PC-9 (cell line): ENCODE data around the gene FOXK1. TPM values are rescaled to one million over a fixed set of nuclear protein-coding genes. Genes with fewer than 3 reads are reported as not detected.

Experiments
- BruUV-seq: library from RNA; stranded (reverse); fragments of 400-500 nt; replicated peaks from 2 replicates; lab custom pipeline; 2021; lab: Mats Ljungman, UMichigan
- CTCF ChIA-PET: fragments of 300-600 bp; sonication (Branson Sonifier 250); formaldehyde crosslinking; loops from one replicate; lab custom pipeline; 2022; ENCODE audit warnings: antibody characterized with exemption; lab: Charles Lee
- POLR2A ChIA-PET: fragments of 300-600 bp; sonication (Branson Sonifier 250); formaldehyde crosslinking; loops from one replicate; lab custom pipeline; 2022; ENCODE audit warnings: antibody characterized with exemption; ENCODE audit not compliant: unreplicated experiment; lab: Charles Lee
- DNase-seq, 2 experiments: peaks; one replicate each; pipeline versions ENCODE4 v3.0.0 to v3.0.0-alpha.2; 2015 to 2022; ENCODE audit warnings: mixed read lengths in 1 of 2
- H2AFZ ChIP-seq: fragments of 200-600 bp; sonication (generic); 2 replicates; pipeline ENCODE4 v1.8.1; 2017; ENCODE audit warnings: antibody characterized with exemption
- H3F3A ChIP-seq: fragments of 200-600 bp; sonication (generic); 2 replicates; pipeline ENCODE4 v1.8.1; 2017; ENCODE audit warnings: antibody characterized with exemption, mild to moderate bottlenecking, low read depth; ENCODE audit not compliant: insufficient read depth
- H3K27ac ChIP-seq: fragments of 200-600 bp; sonication (generic); 2 replicates; pipeline ENCODE4 v1.6.1; 2016; ENCODE audit warnings: mixed run types
- H3K27me3 ChIP-seq: fragments of 200-600 bp; sonication (generic); 2 replicates; pipeline ENCODE4 v1.6.1; 2016; ENCODE audit warnings: low read depth, mixed run types; ENCODE audit not compliant: insufficient read depth
- H3K36me3 ChIP-seq: fragments of 200-600 bp; sonication (generic); 2 replicates; pipeline ENCODE4 v1.6.1; 2016; ENCODE audit warnings: low read depth, mixed run types
- H3K4me1 ChIP-seq: fragments of 200-600 bp; sonication (generic); replicated peaks from 2 replicates; pipeline ENCODE4 v1.6.1; 2016; ENCODE audit warnings: mixed run types; ENCODE audit not compliant: insufficient read depth
- H3K4me2 ChIP-seq: fragments of 200-600 bp; sonication (generic); 2 replicates; pipeline ENCODE4 v1.6.1; 2017; ENCODE audit warnings: mixed run types
- H3K4me3 ChIP-seq: fragments of 200-600 bp; sonication (generic); 2 replicates; pipeline ENCODE4 v1.6.1; 2016; ENCODE audit warnings: mixed run types
- H3K79me2 ChIP-seq: fragments of 200-600 bp; sonication (generic); 2 replicates; pipeline ENCODE4 v1.6.1; 2017; ENCODE audit warnings: low read depth, mixed run types
- H3K9me2 ChIP-seq: fragments of 200-600 bp; sonication (generic); 2 replicates; pipeline ENCODE4 v1.8.1; 2017; ENCODE audit warnings: mild to moderate bottlenecking; ENCODE audit not compliant: insufficient read depth
- H3K9me3 ChIP-seq: fragments of 200-600 bp; sonication (generic); 2 replicates; pipeline ENCODE4 v1.8.1; 2016; ENCODE audit warnings: low read depth; ENCODE audit not compliant: insufficient read depth
- H4K20me1 ChIP-seq: fragments of 200-600 bp; sonication (generic); 2 replicates; pipeline ENCODE4 v1.8.1; 2017; ENCODE audit not compliant: insufficient read depth
- CTCF ChIP-seq: fragments of 200-600 bp; sonication (generic); conservative IDR thresholded peaks from 2 replicates; pipeline ENCODE4 v1.6.1; 2017; ENCODE audit warnings: mixed run types, antibody characterized with exemption, mild to moderate bottlenecking, moderate library complexity
- EZH2 ChIP-seq: fragments of 200-600 bp; sonication (generic); IDR thresholded peaks from 2 replicates; pipeline ENCODE4 v1.8.0; 2017; ENCODE audit warnings: antibody characterized with exemption, low read depth
- intact Hi-C: fragments of 100-400 bp; cut with micrococcal nuclease; formaldehyde crosslinking; loops from one replicate; pipeline ENCODE4 v1.10.0; 2022; ENCODE audit not compliant: unreplicated experiment
- total RNA-seq: library from RNA; stranded (reverse); gene quantifications from 2 replicates; pipeline ENCODE4 v1.2.3, GENCODE V29; 2021

FOXK1 gene
- total RNA-seq, 1 experiment from 2014 or later = 68.1 TPM

DNA sequence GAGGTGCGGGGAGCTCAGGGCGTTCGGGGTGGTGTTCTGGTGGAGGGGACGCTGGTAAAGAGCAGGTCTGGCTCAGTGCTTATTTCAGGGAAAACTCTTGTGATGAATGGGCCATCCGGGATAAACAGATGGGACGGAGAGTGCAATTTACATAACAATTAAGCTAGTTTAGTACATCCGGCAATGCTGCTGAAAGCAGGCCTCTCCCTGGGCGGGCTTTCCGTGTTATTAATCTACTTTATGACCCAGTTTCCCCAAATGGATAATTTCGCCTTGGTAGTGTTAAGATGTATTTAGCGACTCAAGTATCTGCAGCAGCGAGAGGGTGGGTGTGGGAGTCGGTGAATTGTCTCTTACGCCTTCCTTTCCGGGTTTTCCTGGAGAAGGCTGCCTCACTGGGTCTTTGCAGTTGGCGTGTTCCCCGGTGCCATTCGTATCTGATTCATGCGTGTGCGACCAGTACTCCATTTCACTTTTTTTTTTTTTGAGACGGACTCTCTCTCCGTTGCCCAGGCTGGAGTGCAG lies 25.2 kb downstream of the FOXK1 start:
- no peak for DNase-seq
- peaks cover 3% of the 10 kb centered on the region for H3F3A ChIP-seq
- no peak overlapping the region for H3K4me3 ChIP-seq
- no peaks in the 10 kb centered on the region for H3K9me3 ChIP-seq
- intact Hi-C loops = no loop called here
- POLR2A ChIA-PET = no interaction called here
- no peaks in the 10 kb centered on the region for H3K9me2 ChIP-seq
- H3K4me2 ChIP-seq = no peak overlapping the region
- no peak for TF ChIP-seq EZH2
- TF ChIP-seq CTCF = no peak
- H3K4me1 ChIP-seq = peaks cover 3% of the 10 kb centered on the region
- H3K36me3 ChIP-seq = no peaks in the 10 kb centered on the region
- no peaks in the 10 kb centered on the region for H3K27me3 ChIP-seq
- no peak overlapping the region for H2AFZ ChIP-seq
- peaks cover 95% of the 10 kb centered on the region for H3K79me2 ChIP-seq
- no TSS peak for BruUV-seq
- CTCF ChIA-PET = no interaction called here
- peaks cover 95% of the 10 kb centered on the region for H4K20me1 ChIP-seq
- H3K27ac ChIP-seq = no peak overlapping the region

DNA sequence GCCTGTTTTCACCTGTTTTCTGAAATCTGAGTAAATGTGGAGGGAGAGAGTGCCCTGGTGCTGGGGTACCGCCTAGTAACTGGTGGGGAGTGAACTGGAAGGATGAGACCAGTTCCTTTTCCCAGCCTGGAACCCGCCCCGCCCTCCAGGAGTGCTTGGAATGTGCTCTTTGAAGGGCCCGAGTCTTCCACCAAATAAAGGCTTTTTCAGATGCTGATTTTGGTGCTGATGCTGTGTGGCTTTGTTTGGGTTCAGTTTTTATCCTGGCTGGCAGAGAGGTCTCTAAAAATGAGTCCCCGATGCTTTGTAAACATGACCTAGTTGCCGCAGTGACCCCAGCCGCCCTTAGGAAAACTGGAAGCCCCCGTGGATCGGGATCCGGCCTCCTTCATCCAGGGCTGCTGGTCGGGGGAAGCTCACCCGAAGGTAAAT lies 25.9 kb downstream of the FOXK1 start:
- no peaks in the 10 kb centered on the region for H3K36me3 ChIP-seq
- peaks cover 6% of the 10 kb centered on the region for H3F3A ChIP-seq
- BruUV-seq = no TSS peak
- H4K20me1 ChIP-seq = peaks cover 95% of the 10 kb centered on the region
- peaks cover 95% of the 10 kb centered on the region for H3K79me2 ChIP-seq
- no peak overlapping the region for H2AFZ ChIP-seq
- peaks cover 11% of the 10 kb centered on the region for H3K4me1 ChIP-seq
- H3K9me3 ChIP-seq = no peaks in the 10 kb centered on the region
- POLR2A ChIA-PET = no interaction called here
- CTCF ChIA-PET = no interaction called here
- no peak overlapping the region for H3K4me2 ChIP-seq
- no peaks in the 10 kb centered on the region for H3K27me3 ChIP-seq
- TF ChIP-seq EZH2 (no peak), CTCF (no peak)
- no peak overlapping the region for H3K4me3 ChIP-seq
- intact Hi-C loops = no loop called here
- no peak overlapping the region for H3K27ac ChIP-seq
- H3K9me2 ChIP-seq = no peaks in the 10 kb centered on the region
- no peak for DNase-seq

DNA sequence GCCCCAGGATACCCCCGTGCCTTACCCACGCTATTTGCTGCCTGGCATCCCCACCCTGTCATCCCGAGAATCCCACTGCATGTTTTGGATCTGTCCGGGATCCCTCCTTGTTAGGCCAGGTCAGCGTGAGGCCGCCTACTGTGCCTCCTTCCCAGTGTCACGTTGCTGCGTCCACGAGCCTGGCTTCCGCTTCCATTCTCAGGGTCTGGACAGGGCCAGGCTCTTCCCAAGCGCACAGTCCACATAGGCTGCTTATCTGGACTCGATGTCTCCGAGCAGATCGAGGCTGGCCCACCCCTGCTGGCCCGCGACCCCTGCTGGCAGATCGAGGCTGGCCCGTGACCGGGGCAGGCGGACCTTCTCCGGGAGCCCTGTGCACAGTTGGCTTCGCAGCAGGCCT lies 27.1 kb downstream of the FOXK1 start:
- no peaks in the 10 kb centered on the region for H3K9me3 ChIP-seq
- BruUV-seq = no TSS peak
- TF ChIP-seq EZH2 (no peak), CTCF (no peak)
- no peak for DNase-seq
- POLR2A ChIA-PET = no interaction called here
- H3K79me2 ChIP-seq = peaks cover 95% of the 10 kb centered on the region
- H3K27me3 ChIP-seq = no peaks in the 10 kb centered on the region
- peaks cover 95% of the 10 kb centered on the region for H4K20me1 ChIP-seq
- H3K27ac ChIP-seq = no peak overlapping the region
- intact Hi-C loops = no loop called here
- H3K9me2 ChIP-seq = no peaks in the 10 kb centered on the region
- H3F3A ChIP-seq = peaks cover 6% of the 10 kb centered on the region
- no peaks in the 10 kb centered on the region for H3K36me3 ChIP-seq
- no peak overlapping the region for H2AFZ ChIP-seq
- no peak overlapping the region for H3K4me3 ChIP-seq
- H3K4me1 ChIP-seq = peaks cover 13% of the 10 kb centered on the region
- CTCF ChIA-PET = no interaction called here
- no peak overlapping the region for H3K4me2 ChIP-seq
